Neural progenitor cell (in vitro differentiated cells): ENCODE measurements around the gene NUDT22.

Experiments used
- CTCF ChIP-seq: fragments of 200-600 bp; sonication (generic); IDR thresholded peaks from 2 replicates; pipeline ENCODE4 v1.5.1; 2017; ENCODE audit warnings: antibody characterized with exemption, mild to moderate bottlenecking
- EZH2 ChIP-seq: fragments of 200-600 bp; sonication (generic); IDR thresholded peaks from 2 replicates; pipeline ENCODE4 v1.6.1; 2017; ENCODE audit warnings: antibody characterized with exemption, mild to moderate bottlenecking, moderate library complexity
- EZH2phosphoT487 ChIP-seq: fragments of 200-600 bp; sonication (generic); IDR thresholded peaks from 2 replicates; pipeline ENCODE4 v1.6.1; 2017; ENCODE audit warnings: antibody characterized with exemption

GRCh38 chr11:64244966-64245365 lies 18.9 kb downstream of the NUDT22 start:
- no peak for TF ChIP-seq CTCF
- TF ChIP-seq EZH2: no peak
- TF ChIP-seq EZH2phosphoT487: no peak
